Kidney tubule cell (primary cell): Measurements from ENCODE around the gene TCERG1L.

ENCODE experiments used
- DNase-seq: peaks from one replicate; pipeline ENCODE4 v3.0.0-alpha.2; 2018; ENCODE audit warnings: low spot score

Gene TCERG1L

GRCh38 chr10:131207176-131207575, 104.3 kb downstream of the TCERG1L start:
- no peak for DNase-seq

DNA sequence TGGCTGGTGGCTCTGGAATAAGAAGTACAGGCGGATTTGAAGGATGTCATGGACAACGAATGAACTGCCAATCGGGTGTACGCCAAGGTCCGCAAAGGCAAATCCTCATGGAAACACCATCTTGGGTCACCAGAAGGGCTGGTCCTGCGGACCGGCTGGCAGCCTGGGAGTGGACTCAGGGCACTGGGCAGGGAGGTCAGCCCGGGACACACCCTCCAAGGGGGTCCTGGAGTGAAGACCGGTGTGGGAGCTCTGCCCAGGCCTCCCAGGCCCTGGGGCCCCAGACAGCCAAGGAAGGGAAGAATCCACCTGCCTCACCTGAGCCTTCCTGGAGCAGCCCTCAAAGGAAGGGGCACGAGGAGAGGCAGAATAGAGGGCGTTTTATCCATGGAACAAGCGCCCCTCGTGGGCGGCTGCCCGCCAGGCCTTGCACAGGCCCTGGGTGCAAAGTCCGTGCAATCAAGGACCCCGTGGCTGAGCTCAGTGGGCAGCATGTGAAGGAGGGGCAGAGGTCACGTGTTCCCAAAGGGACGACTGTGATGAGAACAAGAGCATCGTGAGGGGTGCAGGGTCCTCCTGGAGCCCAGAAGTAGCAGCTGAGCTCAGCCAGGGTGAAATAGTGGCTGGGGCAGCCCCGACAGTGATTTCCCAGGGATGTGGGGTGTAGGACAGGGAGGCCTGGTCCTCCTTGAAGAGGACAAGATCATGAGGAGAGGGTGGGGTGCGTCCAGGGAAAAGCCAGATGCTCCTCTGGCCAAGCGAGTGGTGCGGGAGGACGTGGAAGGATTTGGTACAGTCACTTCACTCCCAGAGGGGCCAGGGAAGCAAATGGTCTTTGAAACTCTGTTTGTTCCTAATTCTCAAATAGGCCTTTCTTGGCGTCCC, 105.2 kb downstream of the TCERG1L start:
- DNase-seq = no peak

GRCh38 chr10:131205556-131205955, 106.0 kb downstream of the TCERG1L start:
- DNase-seq = no peak

DNA sequence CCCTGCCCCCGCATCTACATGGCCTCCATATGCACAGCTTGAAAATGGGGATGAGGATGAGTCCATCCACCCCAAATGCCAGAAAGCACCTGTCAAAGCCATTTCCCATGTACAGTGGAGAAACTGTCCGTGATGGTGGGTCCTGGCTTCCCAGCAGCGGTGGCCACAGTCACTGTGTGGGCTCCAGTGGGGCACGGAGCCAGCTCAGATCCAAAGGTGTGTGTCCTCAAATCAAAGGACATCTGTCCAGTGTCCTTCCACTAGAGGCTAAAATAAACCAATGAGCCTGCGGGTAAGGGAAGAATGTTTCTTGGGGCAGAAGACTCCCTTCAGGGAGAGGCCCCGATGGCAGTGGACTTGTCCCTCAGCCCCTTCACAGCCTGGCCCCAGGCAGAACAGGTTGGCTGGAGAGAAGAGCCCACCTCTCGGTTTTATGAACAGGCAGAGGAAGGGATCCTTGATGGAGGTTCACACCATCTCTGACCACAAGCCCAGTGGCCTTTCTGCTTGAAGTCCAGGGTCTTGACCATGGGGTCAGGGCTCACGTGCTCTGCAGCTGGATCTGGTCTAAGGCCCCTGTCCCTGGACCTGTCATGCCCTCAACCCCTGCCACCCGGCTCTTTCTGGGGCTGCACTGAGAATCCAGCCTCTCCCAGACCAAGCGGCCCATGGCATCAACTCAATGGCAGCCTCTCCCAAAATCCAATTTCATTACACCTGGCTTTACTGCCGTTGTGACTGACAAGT, 106.9 kb downstream of the TCERG1L start:
- no peak for DNase-seq

- no peak for DNase-seq
These were observed 107.8 kb downstream of the TCERG1L start for GRCh38 chr10:131203456-131204357.

DNA sequence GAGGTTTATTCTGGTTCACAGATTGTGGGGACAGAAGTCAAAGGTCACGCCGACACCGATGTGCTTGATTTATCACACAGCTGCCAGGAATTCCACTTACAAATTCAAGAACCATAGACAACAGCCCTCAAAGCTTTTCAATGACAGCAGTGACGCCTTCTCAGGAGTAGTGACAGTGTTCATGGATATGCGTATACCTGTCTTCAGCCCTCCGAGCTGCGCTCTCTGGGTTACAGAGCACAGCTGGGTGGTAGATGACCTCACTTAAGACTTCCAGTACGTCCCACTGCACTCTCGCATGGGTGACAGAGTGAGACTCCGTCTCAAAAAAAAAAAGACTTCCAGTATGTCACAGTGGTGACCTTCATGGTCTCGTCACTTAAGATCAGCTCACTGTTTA, 108.5 kb downstream of the TCERG1L start:
- no peak for DNase-seq

- DNase-seq = no peak
These were observed 109.6 kb downstream of the TCERG1L start for GRCh38 chr10:131201741-131202515.

DNA sequence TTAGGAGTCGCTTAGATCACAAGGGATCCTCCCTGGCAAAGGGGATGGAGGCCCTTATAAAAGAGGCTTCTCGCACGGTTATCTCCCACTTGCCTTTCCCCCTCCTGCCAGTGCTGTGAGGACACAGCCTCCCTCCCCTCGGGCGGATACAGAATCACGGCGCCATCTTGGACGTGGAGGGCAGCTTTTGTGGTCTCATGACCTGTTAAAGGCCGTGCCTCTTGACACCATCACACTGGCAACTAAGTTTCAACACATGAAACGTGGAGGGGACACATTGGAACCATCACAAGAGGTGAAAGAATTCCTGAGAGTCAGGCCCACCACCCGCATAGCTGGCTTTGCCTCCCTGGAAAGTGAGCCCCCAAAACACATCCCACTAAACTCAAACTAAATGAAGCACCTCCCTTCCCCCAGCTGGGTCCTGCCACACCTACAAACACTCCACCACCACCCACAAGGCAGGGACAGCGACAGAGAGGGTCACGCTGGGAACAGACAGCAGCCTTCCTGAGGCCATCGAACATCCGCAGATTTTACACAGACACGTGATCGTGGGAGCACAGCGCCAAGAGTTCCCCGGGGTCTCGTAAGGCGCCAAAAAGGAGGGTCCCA, 110.6 kb downstream of the TCERG1L start:
- no peak for DNase-seq

GRCh38 chr10:131199646-131200045, 111.9 kb downstream of the TCERG1L start:
- DNase-seq = no peak

- DNase-seq = no peak
These were observed 112.7 kb downstream of the TCERG1L start for GRCh38 chr10:131198843-131199242.

DNA sequence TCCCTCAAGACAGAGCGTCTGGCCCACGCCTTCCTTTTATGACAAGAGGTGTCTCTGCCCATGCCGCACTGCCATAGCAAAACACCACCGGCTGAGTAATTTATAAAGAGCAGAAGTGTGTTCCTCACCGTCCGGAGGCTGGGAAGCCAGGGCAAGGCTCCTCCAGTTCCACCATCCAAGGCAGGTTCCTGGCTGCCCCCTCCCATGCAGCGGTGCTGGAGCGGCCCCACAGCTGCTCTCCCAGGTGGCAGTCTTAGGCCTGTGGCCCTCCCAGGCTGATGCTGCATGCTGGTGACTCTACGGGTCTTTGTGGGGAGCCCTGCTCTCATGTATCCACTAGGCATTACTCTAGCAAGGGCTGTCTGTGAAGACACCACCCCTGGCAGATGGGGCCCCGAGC, 113.1 kb downstream of the TCERG1L start:
- no peak for DNase-seq

DNA sequence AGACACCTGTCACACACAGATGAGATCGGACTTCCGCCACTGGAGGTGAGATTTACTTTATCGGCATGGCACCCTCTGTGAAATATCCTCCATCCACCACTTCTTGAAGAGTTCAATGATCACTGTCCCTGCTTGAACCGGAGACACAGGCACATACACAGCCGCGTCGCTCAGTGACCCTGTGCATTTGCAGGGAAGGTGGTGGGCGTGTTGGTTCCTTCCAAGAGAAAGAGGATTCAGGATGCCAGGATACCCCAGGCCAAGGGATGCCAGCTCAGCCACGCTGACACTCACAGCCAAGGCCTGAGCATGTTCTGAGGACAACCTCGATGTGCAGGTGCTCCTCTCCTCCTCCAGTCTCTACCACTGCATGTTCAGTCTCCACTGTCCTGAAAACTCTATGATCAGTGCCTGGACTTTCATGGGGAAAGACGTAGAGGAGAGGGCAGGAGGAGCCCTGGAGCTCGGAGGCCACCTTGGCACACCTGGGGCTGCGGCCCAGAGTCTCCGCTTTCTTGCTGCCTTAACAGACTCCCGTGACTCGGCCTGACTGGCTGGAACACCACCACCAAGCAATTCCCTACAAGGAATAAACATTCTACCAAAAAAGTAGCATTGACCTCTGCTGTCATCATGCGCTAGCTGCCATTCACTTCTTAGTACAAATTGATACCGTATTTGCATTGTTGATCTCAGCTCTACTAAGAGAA, 115.2 kb downstream of the TCERG1L start:
- no peak for DNase-seq

GRCh38 chr10:131195558-131196159, 115.9 kb downstream of the TCERG1L start:
- DNase-seq = no peak

DNA sequence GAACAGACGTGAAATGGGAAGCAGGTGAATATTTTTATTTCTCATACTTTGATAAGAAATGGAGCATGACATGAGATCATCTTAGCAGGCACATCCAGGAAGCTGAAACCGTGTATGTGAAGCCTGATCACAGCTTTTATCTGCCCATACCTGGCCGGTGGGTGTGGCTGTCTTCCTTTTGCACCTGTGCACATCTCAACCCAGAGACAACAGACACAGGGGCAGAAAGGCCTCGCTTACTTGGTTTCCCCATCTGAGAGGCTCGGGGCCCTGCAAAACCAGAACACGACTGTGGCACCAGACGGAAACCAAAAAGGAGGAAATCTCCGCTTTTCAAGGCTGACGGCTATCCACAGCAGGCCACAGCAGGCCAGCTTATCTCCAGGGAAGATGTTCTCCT, 116.4 kb downstream of the TCERG1L start:
- no peak for DNase-seq

DNA sequence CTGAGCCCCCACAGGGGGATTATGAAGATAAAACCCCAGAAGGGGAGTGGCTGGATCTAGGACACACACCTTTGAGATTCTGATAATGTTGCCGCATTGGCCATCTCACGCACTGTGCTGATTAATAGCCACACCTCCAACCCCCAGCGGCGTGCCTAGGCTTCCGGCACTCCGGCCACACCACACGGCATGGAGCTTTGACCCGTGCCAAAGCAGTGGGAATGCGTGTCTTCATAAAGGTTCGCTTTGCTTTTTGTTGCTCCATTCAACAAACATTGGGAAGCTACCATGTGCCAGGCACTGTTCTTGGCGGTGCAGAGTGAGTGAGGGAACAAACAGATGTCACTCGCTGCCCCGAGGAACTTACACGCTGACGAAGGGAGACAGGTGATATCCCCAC, 117.6 kb downstream of the TCERG1L start:
- DNase-seq = no peak

DNA sequence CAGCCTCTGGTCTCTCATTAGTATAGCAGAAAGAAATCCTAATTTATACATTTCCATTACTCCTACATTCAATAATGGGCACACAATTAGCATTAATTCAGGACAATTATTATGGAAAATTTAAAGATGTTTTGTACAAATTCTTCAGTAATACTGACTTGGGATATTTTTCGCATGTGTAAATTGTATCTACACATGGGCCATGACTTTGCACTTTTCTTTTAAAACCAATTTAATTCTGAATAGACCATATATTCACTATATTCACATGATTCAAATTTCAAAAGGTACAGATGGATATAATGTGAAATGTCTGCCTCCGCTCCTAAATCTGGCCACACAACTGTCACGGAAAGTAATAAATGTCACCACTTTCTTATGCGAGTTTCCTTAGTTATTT, 123.0 kb downstream of the TCERG1L start:
- no peak for DNase-seq

- DNase-seq = no peak
These were observed 123.6 kb downstream of the TCERG1L start for GRCh38 chr10:131187926-131188325.

- no peak for DNase-seq
These were observed 124.2 kb downstream of the TCERG1L start for GRCh38 chr10:131187274-131187673.

DNA sequence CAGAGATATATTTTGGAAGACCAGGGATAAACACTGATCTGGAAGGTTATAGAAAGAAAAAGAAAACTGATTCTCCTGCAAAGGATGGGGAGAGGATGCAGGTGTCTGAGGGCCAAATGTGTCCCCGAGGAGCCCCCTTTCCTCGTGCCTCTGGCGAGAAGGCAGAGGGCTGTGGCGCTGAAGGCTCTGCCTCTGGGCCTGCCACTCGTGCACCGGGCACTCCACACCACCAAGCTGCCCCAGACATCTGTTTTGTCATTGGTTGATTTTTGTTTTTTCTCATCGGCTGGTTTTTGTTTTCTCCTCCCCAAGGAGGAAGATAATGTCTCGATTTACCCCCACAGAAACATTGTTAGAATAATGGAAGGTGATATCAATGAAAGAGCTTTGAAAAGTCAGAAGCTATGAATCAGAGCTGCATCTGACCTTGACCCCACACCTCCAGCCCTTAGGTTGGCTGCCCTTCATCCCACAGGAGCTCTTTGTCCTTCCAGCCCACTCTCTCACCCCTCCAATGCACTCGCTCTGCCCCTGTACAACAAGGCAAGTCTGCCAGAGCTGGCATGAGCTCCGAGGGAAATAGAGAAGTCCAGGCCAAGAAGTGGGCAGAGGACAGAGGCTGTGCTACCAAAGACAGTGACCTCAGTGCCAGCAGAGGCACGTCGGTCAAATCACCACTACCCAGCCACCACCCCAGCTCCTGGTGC, 124.8 kb downstream of the TCERG1L start:
- DNase-seq = no peak
